GM23248 (cell line): Measurements from ENCODE around the gene OPCML. TPM values are rescaled to one million over a fixed set of nuclear protein-coding genes. Genes with fewer than 3 reads are reported as not detected.

Experiments
- DNase-seq: peaks from one replicate; pipeline ENCODE4 v3.0.0-alpha.2; 2015
- H2AFZ ChIP-seq: fragments of 200-600 bp; sonication (generic); 2 replicates; pipeline ENCODE4 v1.6.1; 2016; ENCODE audit warnings: antibody characterized with exemption
- H3F3A ChIP-seq: fragments of 200-600 bp; sonication (generic); 2 replicates; pipeline ENCODE4 v1.6.1; 2016; ENCODE audit warnings: mild to moderate bottlenecking, antibody characterized with exemption, mixed run types; ENCODE audit not compliant: insufficient read depth
- H3K27ac ChIP-seq: fragments of 200-600 bp; sonication (generic); 2 replicates; pipeline ENCODE4 v1.5.1; 2016; ENCODE audit warnings: mild to moderate bottlenecking
- H3K27me3 ChIP-seq: fragments of 200-600 bp; sonication (generic); replicated peaks from 2 replicates; pipeline ENCODE4 v1.6.1; 2016; ENCODE audit warnings: mild to moderate bottlenecking; ENCODE audit not compliant: insufficient read depth
- H3K36me3 ChIP-seq: fragments of 200-600 bp; sonication (generic); 2 replicates; pipeline ENCODE4 v1.6.1; 2016; ENCODE audit warnings: low read depth, mild to moderate bottlenecking
- H3K4me1 ChIP-seq: fragments of 200-600 bp; sonication (generic); 2 replicates; pipeline ENCODE4 v1.6.1; 2016; ENCODE audit warnings: mild to moderate bottlenecking; ENCODE audit not compliant: insufficient read depth
- H3K4me2 ChIP-seq: fragments of 200-600 bp; sonication (generic); one replicate; pipeline ENCODE4 v1.6.1; 2016; ENCODE audit warnings: mild to moderate bottlenecking; ENCODE audit not compliant: unreplicated experiment
- H3K4me3 ChIP-seq: fragments of 200-600 bp; sonication (generic); 2 replicates; pipeline ENCODE4 v1.5.1; 2016; ENCODE audit warnings: mild to moderate bottlenecking
- H3K79me2 ChIP-seq: fragments of 200-600 bp; sonication (generic); 2 replicates; pipeline ENCODE4 v1.6.1; 2016; ENCODE audit warnings: mild to moderate bottlenecking; ENCODE audit not compliant: insufficient read depth
- H3K9ac ChIP-seq: fragments of 200-600 bp; sonication (generic); 2 replicates; pipeline ENCODE4 v1.6.1; 2016; ENCODE audit warnings: mild to moderate bottlenecking
- H3K9me2 ChIP-seq: fragments of 200-600 bp; sonication (generic); 2 replicates; pipeline ENCODE4 v1.6.1; 2016; ENCODE audit warnings: mixed run types, mild to moderate bottlenecking, moderate library complexity; ENCODE audit not compliant: insufficient read depth
- H3K9me3 ChIP-seq: fragments of 200-600 bp; sonication (generic); one replicate; pipeline ENCODE4 v1.6.1; 2017; ENCODE audit warnings: low read depth
- H4K20me1 ChIP-seq: fragments of 200-600 bp; sonication (generic); 2 replicates; pipeline ENCODE4 v1.6.0; 2016; ENCODE audit not compliant: insufficient read depth
- EZH2 ChIP-seq: fragments of 200-600 bp; sonication (generic); IDR thresholded peaks from 2 replicates; pipeline ENCODE4 v1.6.1; 2018; ENCODE audit warnings: antibody characterized with exemption, mild to moderate bottlenecking; ENCODE audit not compliant: insufficient read depth, poor library complexity, severe bottlenecking
- EZH2phosphoT487 ChIP-seq: fragments of 200-600 bp; sonication (generic); IDR thresholded peaks from 2 replicates; pipeline ENCODE4 v1.6.1; 2018; ENCODE audit warnings: antibody characterized with exemption, moderate library complexity, mild to moderate bottlenecking, low read depth; ENCODE audit not compliant: insufficient read depth
- WGBS, 2 experiments: methylation state at CpG; one replicate each; pipeline ENCODE4 v1.1.6; 2015 to 2017; ENCODE audit warnings: low lambda C conversion rate in 2 of 2, low coverage in 1 of 2; ENCODE audit errors: missing lambda C conversion rate in 2 of 2; 5-methylcytosine and 5-hydroxymethylcytosine counted together
- in situ Hi-C: fragments of 300-500 bp; cut with MboI; formaldehyde crosslinking; loops from 2 replicates; pipeline ENCODE4 v1.15.0; 2020
- polyA plus RNA-seq: library from polyadenylated mRNA; unstranded; fragments of >200 nt; fragmentation: Nextera tagmentation; extraction: Ambion mirVana; gene quantifications from 2 replicates; pipeline ENCODE4 v1.2.1, GENCODE V29; 2016
- total RNA-seq: library from RNA; depleted of rRNA; stranded (reverse); fragments of >200 nt; shearing (Covaris generic); gene quantifications from 2 replicates; pipeline ENCODE4 v1.2.3, GENCODE V29; 2014

Gene OPCML
- total and polyA plus RNA-seq, 2 experiments from 2014 or later = 0.69 to 1.6 TPM

DNA sequence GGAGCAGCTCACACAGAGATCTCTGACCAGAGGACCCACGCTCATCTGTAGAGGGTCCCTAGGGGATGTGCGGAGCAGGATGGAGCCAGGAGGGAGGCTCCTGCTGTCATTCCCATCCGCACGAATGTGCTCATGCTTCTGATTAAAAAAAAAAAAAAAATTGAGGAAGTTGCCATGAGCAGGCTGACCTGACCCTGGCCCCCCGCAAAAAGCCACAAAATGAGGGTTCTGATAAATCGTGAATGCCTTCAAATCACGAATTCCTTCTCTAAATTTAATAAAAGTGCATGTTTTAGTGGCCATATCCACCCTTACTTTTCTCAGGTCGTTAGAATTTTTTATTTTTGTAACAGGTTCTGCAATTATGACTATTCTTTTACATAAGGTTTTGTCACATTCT, 378.2 kb downstream of the OPCML start:
- H3K4me3 ChIP-seq = no peak overlapping the region
- no peaks in the 10 kb centered on the region for H3K9me2 ChIP-seq
- H3K79me2 ChIP-seq = no peaks in the 10 kb centered on the region
- H4K20me1 ChIP-seq = no peaks in the 10 kb centered on the region
- DNase-seq = no peak
- H3K9ac ChIP-seq = no peak overlapping the region
- no peak overlapping the region for H3K27ac ChIP-seq
- 8 to 11% methylated on average over 8 of the region's 8 CpGs for WGBS, 2 experiments
- H3K4me1 ChIP-seq = no peaks in the 10 kb centered on the region
- no peak overlapping the region for H3K4me2 ChIP-seq
- no peak overlapping the region for H2AFZ ChIP-seq
- no peaks in the 10 kb centered on the region for H3K36me3 ChIP-seq
- peaks cover 10% of the 10 kb centered on the region; the same call in 1 of the 2 replicates for H3K27me3 ChIP-seq
- in situ Hi-C loops = no loop called here
- TF ChIP-seq EZH2phosphoT487 (no peak), EZH2 (no peak)
- no peaks in the 10 kb centered on the region for H3K9me3 ChIP-seq
- no peaks in the 10 kb centered on the region for H3F3A ChIP-seq

DNA sequence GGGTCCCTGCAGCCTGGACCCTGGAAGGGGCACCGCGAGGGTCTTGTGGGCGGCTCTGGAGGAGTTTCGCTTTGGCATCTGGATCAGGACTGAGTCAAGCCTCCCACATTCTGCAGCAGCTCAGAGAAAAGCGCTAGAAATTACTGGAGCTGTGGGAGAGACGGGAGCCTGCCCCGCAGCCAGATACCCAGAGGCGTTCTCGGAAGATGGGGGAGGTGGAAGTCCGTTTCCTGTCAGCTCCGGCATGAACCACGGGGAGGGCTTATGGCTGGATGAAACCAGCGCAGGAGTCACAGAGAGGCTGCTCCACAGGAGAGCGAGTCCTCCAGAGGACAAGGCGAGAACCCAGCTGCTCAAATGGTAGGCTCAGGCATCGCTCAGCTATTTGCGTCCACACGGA, 379.3 kb downstream of the OPCML start:
- no peak overlapping the region for H3K4me2 ChIP-seq

DNA sequence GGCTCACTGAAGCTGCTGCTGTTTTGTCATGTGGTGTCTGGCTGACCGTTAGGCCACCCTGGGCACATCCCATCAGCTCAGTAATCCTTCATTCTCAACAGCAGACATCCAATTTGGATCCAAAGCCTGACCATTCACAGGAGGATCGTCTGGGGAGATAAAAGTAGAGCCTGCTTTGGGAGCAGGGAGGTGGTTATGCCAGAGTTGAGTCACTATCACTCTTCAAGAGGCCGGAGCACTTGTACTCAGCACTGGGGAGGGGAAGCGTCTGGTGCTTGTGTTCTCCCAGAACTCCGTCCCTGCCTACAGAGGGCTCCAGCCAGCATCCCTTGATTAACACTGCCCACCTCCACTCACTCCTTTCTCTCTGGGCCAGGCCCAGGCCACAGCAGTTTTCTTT, 382.6 kb downstream of the OPCML start:
- no peaks in the 10 kb centered on the region for H3K79me2 ChIP-seq
- WGBS, 2 experiments = 13 to 17% methylated on average over 5 of the region's 5 CpGs
- H3K27me3 ChIP-seq = peaks cover 5% of the 10 kb centered on the region; the same call in 1 of the 2 replicates
- no peaks in the 10 kb centered on the region for H4K20me1 ChIP-seq
- no peak overlapping the region for H2AFZ ChIP-seq
- H3F3A ChIP-seq = no peaks in the 10 kb centered on the region
- H3K36me3 ChIP-seq = no peaks in the 10 kb centered on the region
- no peak overlapping the region for H3K4me3 ChIP-seq
- no peaks in the 10 kb centered on the region for H3K9me2 ChIP-seq
- H3K9me3 ChIP-seq = no peaks in the 10 kb centered on the region
- no peak overlapping the region for H3K9ac ChIP-seq
- in situ Hi-C loops = no loop called here
- H3K4me2 ChIP-seq = no peak overlapping the region
- no peak for DNase-seq
- no peak for TF ChIP-seq EZH2
- TF ChIP-seq EZH2phosphoT487 = no peak
- H3K4me1 ChIP-seq = no peaks in the 10 kb centered on the region
- no peak overlapping the region for H3K27ac ChIP-seq

More for the DNA sequence above, 379.3 kb downstream of the OPCML start:
- no peak overlapping the region for H3K4me3 ChIP-seq
- TF ChIP-seq EZH2 = no peak
- TF ChIP-seq EZH2phosphoT487 = no peak
- H3K36me3 ChIP-seq = no peaks in the 10 kb centered on the region
- no peak for DNase-seq
- no peaks in the 10 kb centered on the region for H3F3A ChIP-seq
- H4K20me1 ChIP-seq = no peaks in the 10 kb centered on the region
- no peak overlapping the region for H3K9ac ChIP-seq
- in situ Hi-C loops = no loop called here
- H2AFZ ChIP-seq = no peak overlapping the region
- 27 to 30% methylated on average over 18 of the region's 18 CpGs for WGBS, 2 experiments
- H3K9me3 ChIP-seq = no peaks in the 10 kb centered on the region
- H3K79me2 ChIP-seq = no peaks in the 10 kb centered on the region
- no peak overlapping the region for H3K27ac ChIP-seq
- H3K4me1 ChIP-seq = no peaks in the 10 kb centered on the region
- H3K27me3 ChIP-seq = peaks cover 10% of the 10 kb centered on the region; the same call in 1 of the 2 replicates
- H3K9me2 ChIP-seq = no peaks in the 10 kb centered on the region

DNA sequence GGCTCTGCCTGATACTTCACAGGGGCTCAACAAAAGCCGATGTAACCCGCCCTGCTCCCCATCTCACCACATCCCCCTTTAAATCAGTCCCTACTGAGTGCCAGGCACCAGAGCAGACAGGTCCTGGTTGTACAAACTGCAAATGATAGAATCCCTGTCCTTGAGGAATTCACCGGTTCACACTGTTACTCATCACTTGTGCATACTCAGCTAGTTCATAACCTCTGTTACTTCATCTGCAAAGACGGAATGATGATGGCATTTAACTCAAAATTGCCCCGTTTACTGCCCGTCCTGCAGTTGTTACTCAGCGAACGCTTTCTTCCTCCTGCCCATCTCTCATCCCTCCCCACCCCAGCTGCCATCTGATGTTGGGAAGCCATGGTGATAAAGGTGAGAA, 384.7 kb downstream of the OPCML start:
- Histone ChIP-seq H4K20me1 (no peaks in the 10 kb centered on the region), H3K4me3 (no peak overlapping the region), H3K4me1 (no peaks in the 10 kb centered on the region), H3K79me2 (no peaks in the 10 kb centered on the region), H3K27me3 (peaks cover 5% of the 10 kb centered on the region; the same call in 1 of the 2 replicates), H3K9ac (no peak overlapping the region), H3K9me2 (no peaks in the 10 kb centered on the region), H3K4me2 (no peak overlapping the region), H3K9me3 (no peaks in the 10 kb centered on the region), H3K36me3 (no peaks in the 10 kb centered on the region), H2AFZ (no peak overlapping the region), H3F3A (no peaks in the 10 kb centered on the region), H3K27ac (no peak overlapping the region)
- TF ChIP-seq EZH2 (no peak), EZH2phosphoT487 (no peak)
- WGBS, 2 experiments = 44 to 47% methylated on average over 8 of the region's 8 CpGs
- DNase-seq = no peak
- in situ Hi-C loops = no loop called here
